Activated CD8-positive, alpha-beta T cell treated with anti-CD3 and anti-CD28 coated beads, Interleukin-2, amount 10 ng/mL, durations not matched to agents 7 days and 5 days (primary cell): ENCODE measurements around the gene SUGCT. TPM values are rescaled to one million over a fixed set of nuclear protein-coding genes. Genes with fewer than 3 reads are reported as not detected.

Experiments
- ATAC-seq: fragments of 150-1000 bp; cut with Tn5 transposase; one replicate; pipeline ENCODE4 v1.10.0; 2021; ENCODE audit warnings: moderate library complexity
- CTCF ChIA-PET: fragments of 350-600 bp; sonication (Branson Sonifier 250); formaldehyde crosslinking; loops from one replicate; lab custom pipeline; 2021; ENCODE audit warnings: antibody characterized with exemption; lab: Charles Lee
- POLR2A ChIA-PET: fragments of 350-600 bp; sonication (Branson Sonifier 250); formaldehyde crosslinking; loops from one replicate; lab custom pipeline; 2021; ENCODE audit warnings: antibody characterized with exemption; lab: Charles Lee
- DNase-seq: peaks from one replicate; pipeline ENCODE4 v3.0.0-alpha.2; 2020
- H3K27ac Mint-ChIP-seq: one replicate; pipeline ENCODE4 v1.8.0; 2021; ENCODE audit warnings: mild to moderate bottlenecking, mixed read lengths
- H3K27me3 Mint-ChIP-seq: one replicate; pipeline ENCODE4 v1.8.0; 2021; ENCODE audit warnings: low read depth, mixed read lengths
- H3K36me3 Mint-ChIP-seq: one replicate; pipeline ENCODE4 v1.8.0; 2021; ENCODE audit warnings: low read depth, mixed read lengths
- H3K4me1 Mint-ChIP-seq: one replicate; pipeline ENCODE4 v1.8.0; 2021; ENCODE audit warnings: low read depth, mixed read lengths
- H3K4me3 Mint-ChIP-seq: one replicate; pipeline ENCODE4 v1.8.0; 2021; ENCODE audit warnings: mild to moderate bottlenecking, mixed read lengths
- H3K9me3 Mint-ChIP-seq: one replicate; pipeline ENCODE4 v1.8.0; 2022; ENCODE audit warnings: mixed read lengths; ENCODE audit not compliant: insufficient read depth
- total RNA-seq, 2 experiments: library from RNA; stranded (reverse); gene quantifications; one replicate each; pipeline ENCODE4 v1.2.3, GENCODE V29; 2021

Gene SUGCT
- total RNA-seq, 2 experiments from 2014 or later: 0.44 TPM; not detected in 1

GRCh38 chr7:40421433-40421832, 286.6 kb downstream of the SUGCT start:
- Mint-ChIP-seq H3K36me3 (no peaks in the 10 kb centered on the region), H3K27me3 (peaks cover 2% of the 10 kb centered on the region), H3K4me1 (no peaks in the 10 kb centered on the region), H3K27ac (no peak overlapping the region), H3K4me3 (no peak overlapping the region), H3K9me3 (no peaks in the 10 kb centered on the region)
- DNase-seq (no peak), ATAC-seq (no peak)
- CTCF ChIA-PET: no interaction called here
- POLR2A ChIA-PET: no interaction called here

GRCh38 chr7:40425696-40426095, 290.9 kb downstream of the SUGCT start:
- H3K27ac Mint-ChIP-seq: no peak overlapping the region
- POLR2A ChIA-PET: no interaction called here
- H3K4me3 Mint-ChIP-seq: no peak overlapping the region
- H3K36me3 Mint-ChIP-seq: no peaks in the 10 kb centered on the region
- H3K4me1 Mint-ChIP-seq: no peaks in the 10 kb centered on the region
- no peaks in the 10 kb centered on the region for H3K9me3 Mint-ChIP-seq
- CTCF ChIA-PET: no interaction called here
- no peaks in the 10 kb centered on the region for H3K27me3 Mint-ChIP-seq
- no peak for ATAC-seq
- DNase-seq: no peak

GRCh38 chr7:40428421-40428820, 293.6 kb downstream of the SUGCT start:
- Mint-ChIP-seq H3K36me3 (no peaks in the 10 kb centered on the region), H3K9me3 (peaks cover 3% of the 10 kb centered on the region), H3K4me1 (no peaks in the 10 kb centered on the region), H3K27me3 (no peaks in the 10 kb centered on the region), H3K27ac (no peak overlapping the region), H3K4me3 (no peak overlapping the region)
- DNase-seq (no peak), ATAC-seq (no peak)
- POLR2A ChIA-PET: no interaction called here
- CTCF ChIA-PET: no interaction called here

GRCh38 chr7:40429826-40430225, 295.0 kb downstream of the SUGCT start:
- ATAC-seq: no peak
- Mint-ChIP-seq H3K4me1 (no peaks in the 10 kb centered on the region), H3K36me3 (no peaks in the 10 kb centered on the region), H3K27ac (no peak overlapping the region), H3K27me3 (no peaks in the 10 kb centered on the region), H3K4me3 (no peak overlapping the region), H3K9me3 (peaks cover 3% of the 10 kb centered on the region)
- CTCF ChIA-PET: no interaction called here
- no peak for DNase-seq
- POLR2A ChIA-PET: no interaction called here

GRCh38 chr7:40432046-40432445, 297.2 kb downstream of the SUGCT start:
- ChIA-PET POLR2A (no interaction called here), CTCF (no interaction called here)
- ATAC-seq: no peak
- Mint-ChIP-seq H3K4me3 (no peak overlapping the region), H3K27ac (no peak overlapping the region), H3K36me3 (no peaks in the 10 kb centered on the region), H3K27me3 (no peaks in the 10 kb centered on the region), H3K9me3 (peaks cover 3% of the 10 kb centered on the region), H3K4me1 (no peaks in the 10 kb centered on the region)
- DNase-seq: no peak

- no peak for ATAC-seq
- no peaks in the 10 kb centered on the region for H3K36me3 Mint-ChIP-seq
- H3K4me3 Mint-ChIP-seq: no peak overlapping the region
- H3K9me3 Mint-ChIP-seq: peaks cover 3% of the 10 kb centered on the region
- ChIA-PET POLR2A (no interaction called here), CTCF (interaction anchor here (1.6 kb wide), 1 partner anchor 204 kb away, joined by 3 read pairs; no protein-coding TSS in a partner anchor)
- no peaks in the 10 kb centered on the region for H3K4me1 Mint-ChIP-seq
- H3K27ac Mint-ChIP-seq: no peak overlapping the region
- no peak for DNase-seq
- H3K27me3 Mint-ChIP-seq: no peaks in the 10 kb centered on the region
Measured at GRCh38 chr7:40436710-40437109, 301.9 kb downstream of the SUGCT start.

GRCh38 chr7:40437498-40437897, 302.7 kb downstream of the SUGCT start:
- Mint-ChIP-seq H3K27ac (no peak overlapping the region), H3K4me1 (no peaks in the 10 kb centered on the region), H3K36me3 (no peaks in the 10 kb centered on the region), H3K9me3 (peaks cover 3% of the 10 kb centered on the region), H3K27me3 (no peaks in the 10 kb centered on the region), H3K4me3 (no peak overlapping the region)
- CTCF ChIA-PET: no interaction called here
- DNase-seq: no peak
- POLR2A ChIA-PET: no interaction called here
- no peak for ATAC-seq

GRCh38 chr7:40437936-40438634, 303.3 kb downstream of the SUGCT start:
- Mint-ChIP-seq H3K27ac (no peak overlapping the region), H3K9me3 (no peaks in the 10 kb centered on the region), H3K4me3 (no peak overlapping the region), H3K36me3 (no peaks in the 10 kb centered on the region), H3K4me1 (no peaks in the 10 kb centered on the region), H3K27me3 (no peaks in the 10 kb centered on the region)
- ChIA-PET POLR2A (no interaction called here), CTCF (no interaction called here)
- DNase-seq: no peak
- ATAC-seq: no peak

GRCh38 chr7:40439686-40440085, 304.9 kb downstream of the SUGCT start:
- Mint-ChIP-seq H3K27me3 (no peaks in the 10 kb centered on the region), H3K4me1 (no peaks in the 10 kb centered on the region), H3K4me3 (no peak overlapping the region), H3K27ac (no peak overlapping the region), H3K9me3 (no peaks in the 10 kb centered on the region), H3K36me3 (no peaks in the 10 kb centered on the region)
- DNase-seq: no peak
- POLR2A ChIA-PET: no interaction called here
- CTCF ChIA-PET: no interaction called here
- ATAC-seq: no peak

GRCh38 chr7:40447345-40447744, 312.5 kb downstream of the SUGCT start:
- no peak overlapping the region for H3K27ac Mint-ChIP-seq
- H3K4me3 Mint-ChIP-seq: no peak overlapping the region
- no peak for DNase-seq
- no peaks in the 10 kb centered on the region for H3K4me1 Mint-ChIP-seq
- no peaks in the 10 kb centered on the region for H3K36me3 Mint-ChIP-seq
- ChIA-PET CTCF (no interaction called here), POLR2A (no interaction called here)
- H3K9me3 Mint-ChIP-seq: no peaks in the 10 kb centered on the region
- H3K27me3 Mint-ChIP-seq: peaks cover 5% of the 10 kb centered on the region
- no peak for ATAC-seq

- H3K27me3 Mint-ChIP-seq: no peaks in the 10 kb centered on the region
- POLR2A ChIA-PET: no interaction called here
- CTCF ChIA-PET: no interaction called here
- no peak for ATAC-seq
- no peaks in the 10 kb centered on the region for H3K9me3 Mint-ChIP-seq
- no peak overlapping the region for H3K4me3 Mint-ChIP-seq
- H3K4me1 Mint-ChIP-seq: peaks cover 2% of the 10 kb centered on the region
- no peak for DNase-seq
- H3K27ac Mint-ChIP-seq: no peak overlapping the region
- H3K36me3 Mint-ChIP-seq: no peaks in the 10 kb centered on the region
Measured at GRCh38 chr7:40455485-40455884, 320.7 kb downstream of the SUGCT start.

GRCh38 chr7:40457776-40458480, 323.1 kb downstream of the SUGCT start:
- Mint-ChIP-seq H3K36me3 (no peaks in the 10 kb centered on the region), H3K4me1 (peaks cover 8% of the 10 kb centered on the region), H3K9me3 (no peaks in the 10 kb centered on the region), H3K27me3 (no peaks in the 10 kb centered on the region), H3K4me3 (no peak overlapping the region), H3K27ac (no peak overlapping the region)
- ChIA-PET CTCF (interaction anchor here (0.7 kb wide), 2 partner anchors 43 to 235 kb away, joined by 3 read pairs; no protein-coding TSS in a partner anchor), POLR2A (no interaction called here)
- DNase-seq (no peak), ATAC-seq (no peak)
